Measurements from ENCODE around the gene ULK1.

The ULK1 gene

DNA sequence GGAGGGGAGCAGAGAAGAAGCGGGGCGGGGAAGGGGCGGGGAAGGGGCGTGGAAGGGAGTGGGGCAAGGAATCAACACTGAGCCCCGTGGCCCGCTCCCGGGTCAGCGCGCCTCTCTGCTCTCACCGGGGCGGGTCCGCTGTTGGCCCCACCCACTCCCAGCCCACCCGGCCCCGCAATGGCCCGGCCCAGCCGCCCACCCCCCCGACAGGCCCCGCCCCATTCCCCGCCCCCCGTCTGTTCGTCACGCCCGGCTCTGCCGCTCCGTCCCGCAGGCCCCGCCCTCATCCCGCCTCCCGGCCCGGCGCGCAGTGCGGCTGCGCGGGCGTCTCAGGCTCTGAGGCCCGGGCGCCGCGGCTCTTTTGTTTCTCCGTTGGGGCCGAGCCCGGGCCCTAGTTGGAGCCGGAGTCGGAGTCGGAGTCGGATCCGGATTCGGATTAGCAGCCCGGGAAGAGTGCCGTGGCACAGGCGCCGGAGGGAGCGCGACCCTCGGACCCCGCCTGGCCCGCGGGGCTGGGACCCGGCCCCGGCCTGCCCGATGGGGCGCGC is at the start of gene ULK1:
Gene ULK1 (plus strand): TSS at position 310 of the 548 bp plus-strand sequence. CDS start 380 bp downstream, outside the sequence.
- peak; percentile 90 for DNase-seq (ENCODE audit: low read depth)

DNA sequence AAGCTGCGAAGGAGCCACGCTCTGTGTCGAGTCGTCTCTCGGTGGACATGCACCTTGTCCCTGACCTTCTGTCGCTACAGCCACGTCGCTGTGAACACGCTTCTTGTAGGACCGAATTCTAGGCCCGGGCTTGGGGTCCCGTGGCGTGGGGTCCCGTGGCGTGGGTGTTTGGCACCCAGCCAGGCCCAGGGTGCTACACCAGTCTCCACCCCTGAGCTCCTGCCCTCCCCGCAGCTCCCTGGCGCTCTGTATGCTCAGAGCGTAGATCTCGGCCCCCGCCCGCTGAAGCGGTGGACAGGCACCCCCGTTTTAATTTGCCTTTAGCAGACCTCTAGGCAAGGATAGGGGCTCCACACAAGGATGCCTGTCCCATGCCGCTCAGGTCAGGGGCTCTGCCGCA is 49.8 kb upstream of the ULK1 start:
- no peak for DNase-seq (ENCODE audit: low read depth)

DNA sequence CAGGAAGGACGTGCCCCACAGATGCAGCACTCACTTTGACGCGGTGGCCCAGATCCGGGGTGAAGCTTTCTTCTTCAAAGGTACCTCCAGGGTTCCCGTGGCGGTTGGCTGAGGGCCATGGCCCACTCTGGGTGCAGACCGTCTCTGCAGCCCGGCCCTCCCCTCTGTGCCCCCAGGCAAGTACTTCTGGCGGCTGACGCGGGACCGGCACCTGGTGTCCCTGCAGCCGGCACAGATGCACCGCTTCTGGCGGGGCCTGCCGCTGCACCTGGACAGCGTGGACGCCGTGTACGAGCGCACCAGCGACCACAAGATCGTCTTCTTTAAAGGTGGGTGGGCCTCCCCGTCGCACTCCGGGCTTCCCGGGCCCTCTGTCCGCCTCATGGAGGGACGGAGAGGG is 49.3 kb upstream of the ULK1 start:
- no peak for DNase-seq (ENCODE audit: low read depth)

DNA sequence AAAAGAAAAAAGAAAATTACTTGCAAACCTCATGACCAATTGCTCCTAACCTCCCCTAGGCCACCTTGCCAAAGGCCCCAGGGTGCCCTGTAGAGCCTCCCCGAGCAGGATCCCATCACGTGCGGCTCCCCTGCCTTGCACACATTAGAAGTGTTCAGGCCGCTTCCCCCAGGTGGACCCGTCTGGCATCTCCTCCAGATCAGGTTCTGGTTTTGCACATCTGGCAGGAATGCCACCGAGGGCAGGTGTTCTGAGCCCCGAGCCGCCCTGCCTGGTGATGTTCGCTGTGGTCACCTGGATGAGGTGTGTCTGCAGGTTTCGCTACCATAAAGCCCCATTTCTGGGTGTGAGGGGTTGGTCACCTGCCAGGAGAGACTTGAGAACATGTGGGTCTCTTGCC is 47.0 kb upstream of the ULK1 start:
- DNase-seq (ENCODE audit: low read depth) = no peak

DNA sequence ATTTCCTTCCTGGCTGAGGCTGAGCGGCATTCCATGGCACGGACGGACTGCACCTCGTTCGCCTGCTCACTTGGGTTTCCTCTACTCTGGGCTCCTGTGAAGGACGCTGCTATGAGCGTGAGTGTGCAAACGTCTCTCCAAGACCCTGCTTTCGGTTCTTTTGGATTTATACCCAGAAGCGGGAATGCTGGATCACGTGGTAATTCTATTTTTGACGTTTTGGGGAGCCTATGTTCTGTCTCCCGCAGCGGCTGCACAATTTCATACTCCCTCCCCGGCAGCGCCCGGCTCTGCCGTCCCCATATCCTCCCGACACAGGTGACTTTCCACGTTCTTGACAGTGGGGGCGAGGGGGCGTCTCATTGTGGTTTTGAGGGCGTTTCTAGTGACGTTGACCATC is 45.7 kb upstream of the ULK1 start:
- no peak for DNase-seq (ENCODE audit: low read depth)

DNA sequence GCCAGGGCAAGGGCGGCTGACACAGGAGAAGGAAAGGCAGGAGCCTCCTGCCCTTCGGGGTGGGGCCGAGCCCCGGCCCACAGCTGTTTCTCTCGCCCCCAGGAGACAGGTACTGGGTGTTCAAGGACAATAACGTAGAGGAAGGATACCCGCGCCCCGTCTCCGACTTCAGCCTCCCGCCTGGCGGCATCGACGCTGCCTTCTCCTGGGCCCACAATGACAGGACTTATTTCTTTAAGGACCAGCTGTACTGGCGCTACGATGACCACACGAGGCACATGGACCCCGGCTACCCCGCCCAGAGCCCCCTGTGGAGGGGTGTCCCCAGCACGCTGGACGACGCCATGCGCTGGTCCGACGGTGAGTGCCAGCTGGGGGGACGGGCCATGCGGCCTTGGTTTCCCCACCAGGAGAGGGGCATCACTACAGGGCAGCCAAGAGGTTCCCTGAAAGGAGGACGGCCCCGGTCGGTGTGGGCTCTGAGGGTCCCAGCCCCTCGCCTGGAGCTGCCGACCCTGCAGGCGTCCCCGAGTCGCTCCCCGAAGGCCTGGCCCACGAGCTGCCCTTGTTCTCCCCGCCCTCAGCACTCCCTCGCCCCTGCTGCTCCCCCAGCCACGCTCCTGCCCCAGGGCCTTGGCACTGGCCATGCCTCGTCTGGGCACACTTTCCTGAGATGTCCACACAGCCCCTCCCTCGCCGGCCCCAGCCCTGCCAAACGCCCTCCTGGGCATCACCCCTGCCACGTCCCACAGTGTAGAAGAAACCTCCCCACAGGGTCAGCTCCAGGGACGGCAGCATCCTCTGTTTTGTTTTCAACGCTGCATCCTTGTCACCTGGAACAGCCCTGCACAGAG is 44.5 kb upstream of the ULK1 start:
- no peak for DNase-seq (ENCODE audit: low read depth)

DNA sequence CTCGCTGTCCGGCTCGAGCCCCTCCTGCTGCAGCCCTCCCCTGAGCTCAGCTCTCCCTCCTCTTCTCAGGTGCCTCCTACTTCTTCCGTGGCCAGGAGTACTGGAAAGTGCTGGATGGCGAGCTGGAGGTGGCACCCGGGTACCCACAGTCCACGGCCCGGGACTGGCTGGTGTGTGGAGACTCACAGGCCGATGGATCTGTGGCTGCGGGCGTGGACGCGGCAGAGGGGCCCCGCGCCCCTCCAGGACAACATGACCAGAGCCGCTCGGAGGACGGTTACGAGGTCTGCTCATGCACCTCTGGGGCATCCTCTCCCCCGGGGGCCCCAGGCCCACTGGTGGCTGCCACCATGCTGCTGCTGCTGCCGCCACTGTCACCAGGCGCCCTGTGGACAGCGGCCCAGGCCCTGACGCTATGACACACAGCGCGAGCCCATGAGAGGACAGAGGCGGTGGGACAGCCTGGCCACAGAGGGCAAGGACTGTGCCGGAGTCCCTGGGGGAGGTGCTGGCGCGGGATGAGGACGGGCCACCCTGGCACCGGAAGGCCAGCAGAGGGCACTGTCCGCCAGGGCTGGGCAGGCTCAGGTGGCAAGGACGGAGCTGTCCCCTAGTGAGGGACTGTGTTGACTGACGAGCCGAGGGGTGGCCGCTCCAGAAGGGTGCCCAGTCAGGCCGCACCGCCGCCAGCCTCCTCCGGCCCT is 43.4 kb upstream of the ULK1 start:
- peak; percentile 50 for DNase-seq (ENCODE audit: low read depth)

DNA sequence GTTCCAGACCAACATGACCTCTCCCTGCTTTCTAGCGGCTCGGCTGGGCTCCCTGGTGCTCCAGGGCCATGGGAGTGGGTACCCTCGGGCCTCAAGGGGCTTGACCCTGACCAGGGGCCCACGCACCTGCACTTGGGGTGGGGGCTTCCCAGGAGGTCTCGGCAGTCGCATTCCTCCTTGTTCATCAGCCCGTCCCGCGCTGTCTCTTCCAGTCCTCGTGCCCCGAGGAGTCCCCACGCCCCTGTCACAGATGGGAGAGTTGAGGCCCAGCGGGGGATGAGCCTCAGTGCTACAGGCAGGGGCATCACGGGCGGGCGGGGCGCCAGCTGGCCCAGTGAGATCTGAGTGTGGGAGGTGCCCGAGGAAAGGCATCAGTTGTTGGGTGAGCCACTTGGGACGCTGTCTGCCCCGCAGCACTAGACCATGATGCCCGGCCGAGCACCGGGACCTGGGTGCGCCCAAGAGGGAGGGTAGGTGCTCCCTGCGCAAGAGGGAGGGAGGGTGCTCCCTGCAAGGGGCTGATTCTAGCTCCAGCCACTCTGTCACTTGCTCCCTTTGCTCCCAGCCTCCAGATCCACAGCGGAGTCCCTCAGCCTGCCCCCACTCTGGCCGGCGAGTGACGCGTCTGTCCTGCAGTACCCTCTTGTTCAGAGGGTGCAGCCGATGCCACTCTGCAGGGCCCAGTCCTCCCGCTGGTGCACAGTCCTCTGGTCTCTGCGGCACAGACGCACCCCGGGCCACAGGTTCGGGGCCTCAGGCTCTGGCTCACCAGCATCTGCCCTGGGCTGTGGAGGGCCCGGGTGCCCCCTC is 42.5 kb upstream of the ULK1 start:
- DNase-seq (ENCODE audit: low read depth) = no peak

DNA sequence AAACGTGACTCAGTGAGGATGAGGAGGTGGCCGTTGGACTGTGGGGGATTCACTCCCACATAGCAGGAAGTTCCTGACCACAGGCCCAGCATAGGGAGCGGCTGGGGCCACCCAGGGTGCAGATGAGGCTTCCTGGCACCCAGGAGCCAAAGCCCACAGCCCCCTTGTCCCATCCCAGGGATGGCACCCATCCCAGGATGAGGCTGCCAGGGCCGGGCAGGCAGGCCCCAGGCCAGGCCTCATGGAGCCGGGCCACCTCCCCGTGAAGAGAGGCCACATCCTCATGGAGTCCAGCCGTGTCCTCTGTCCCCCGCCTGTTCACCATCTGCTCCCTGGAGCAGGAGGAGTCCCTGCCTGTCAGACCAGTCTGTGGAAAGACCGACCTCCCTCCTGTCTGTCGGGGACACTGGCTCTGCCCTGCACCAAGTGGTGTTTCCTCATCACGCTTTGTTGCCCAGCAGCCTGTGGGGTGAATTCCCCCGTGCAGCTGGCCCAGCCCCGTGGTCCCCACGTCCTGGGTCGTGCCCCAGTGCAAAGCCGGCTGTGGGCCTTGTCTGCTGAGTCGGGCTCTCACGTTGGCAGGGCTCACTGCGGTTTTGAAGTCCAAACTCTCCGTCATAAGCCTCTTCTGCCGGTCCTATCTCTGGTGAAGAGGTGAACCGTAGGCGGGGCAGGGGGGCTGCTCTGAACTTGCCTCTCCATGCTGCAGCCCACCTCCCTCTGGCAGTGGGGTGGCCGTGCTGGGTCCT is 41.7 kb upstream of the ULK1 start:
- peak; percentile 81 for DNase-seq (ENCODE audit: low read depth)

DNA sequence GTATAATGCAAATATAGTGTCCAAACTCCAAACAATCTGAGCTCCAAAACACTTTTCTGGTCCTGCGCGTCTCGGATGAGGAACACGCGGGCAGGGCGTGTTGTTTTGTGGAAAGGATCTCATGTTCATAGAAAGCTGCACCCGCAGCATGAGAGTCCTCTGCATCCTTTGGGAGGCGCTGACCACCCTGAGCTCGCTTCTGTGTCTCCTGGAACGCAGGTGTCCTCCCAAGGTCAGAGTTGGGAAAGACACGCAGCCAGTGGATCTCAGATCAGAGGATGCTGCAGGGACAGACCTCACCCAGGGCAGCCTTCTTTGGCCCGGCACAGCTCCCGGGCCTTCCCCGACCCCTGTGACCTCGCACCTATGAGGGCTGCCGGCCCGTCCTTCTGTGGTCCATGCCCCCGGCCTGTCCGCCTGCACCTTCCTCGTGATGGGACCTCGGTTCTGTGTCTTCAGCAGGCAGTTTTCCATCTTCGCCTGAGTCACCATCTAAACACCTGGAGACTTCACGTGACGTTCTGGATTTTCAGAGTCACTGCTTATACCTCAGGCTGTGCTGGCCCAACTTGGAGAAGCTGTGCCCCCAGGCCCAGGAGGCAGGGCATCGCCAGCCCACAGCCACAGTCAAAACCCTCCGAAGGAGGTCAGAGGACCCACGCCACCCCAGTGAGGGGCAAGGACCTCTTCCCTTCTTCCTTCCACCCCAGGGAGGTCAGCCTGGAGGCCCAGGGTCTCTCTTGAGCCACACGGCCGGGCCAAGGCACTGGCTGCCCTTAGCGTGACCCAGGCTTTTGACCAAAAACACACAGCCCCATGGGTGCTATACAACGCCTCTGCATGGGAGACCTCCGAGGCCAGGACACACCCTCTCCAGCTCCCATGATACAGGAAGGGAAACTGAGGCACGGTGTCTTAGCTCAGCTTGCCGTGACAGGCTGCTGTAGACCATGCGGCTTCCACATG is 40.3 kb upstream of the ULK1 start:
- DNase-seq (ENCODE audit: low read depth) = no peak

DNA sequence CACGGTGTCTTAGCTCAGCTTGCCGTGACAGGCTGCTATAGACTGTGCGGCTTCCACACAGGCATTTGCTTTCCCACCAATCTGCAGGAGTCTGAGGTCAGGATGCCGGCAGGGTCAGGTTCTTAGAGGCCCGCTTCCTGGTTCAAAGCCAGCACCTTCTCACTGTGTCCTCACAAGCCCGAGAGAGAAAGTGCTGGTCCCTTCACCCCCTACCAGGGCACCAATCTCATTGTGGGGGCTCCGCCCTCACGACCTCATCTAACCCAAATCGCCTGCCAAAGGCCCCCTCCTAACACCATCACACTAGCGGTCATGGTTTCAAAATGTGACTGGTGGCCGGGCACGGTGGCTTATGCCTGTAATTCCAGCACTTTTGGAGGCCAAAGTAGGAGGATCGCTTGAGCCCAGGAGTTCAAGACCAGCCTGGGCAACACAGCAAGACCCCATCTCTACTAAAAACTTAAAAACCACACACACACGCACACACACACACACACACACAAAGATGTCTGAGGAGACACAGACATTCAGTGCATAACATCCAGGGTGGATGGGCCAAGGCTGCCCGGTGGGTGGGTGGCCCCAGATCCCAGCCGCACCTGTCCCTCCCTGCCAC is 39.5 kb upstream of the ULK1 start:
- no peak for DNase-seq (ENCODE audit: low read depth)

DNA sequence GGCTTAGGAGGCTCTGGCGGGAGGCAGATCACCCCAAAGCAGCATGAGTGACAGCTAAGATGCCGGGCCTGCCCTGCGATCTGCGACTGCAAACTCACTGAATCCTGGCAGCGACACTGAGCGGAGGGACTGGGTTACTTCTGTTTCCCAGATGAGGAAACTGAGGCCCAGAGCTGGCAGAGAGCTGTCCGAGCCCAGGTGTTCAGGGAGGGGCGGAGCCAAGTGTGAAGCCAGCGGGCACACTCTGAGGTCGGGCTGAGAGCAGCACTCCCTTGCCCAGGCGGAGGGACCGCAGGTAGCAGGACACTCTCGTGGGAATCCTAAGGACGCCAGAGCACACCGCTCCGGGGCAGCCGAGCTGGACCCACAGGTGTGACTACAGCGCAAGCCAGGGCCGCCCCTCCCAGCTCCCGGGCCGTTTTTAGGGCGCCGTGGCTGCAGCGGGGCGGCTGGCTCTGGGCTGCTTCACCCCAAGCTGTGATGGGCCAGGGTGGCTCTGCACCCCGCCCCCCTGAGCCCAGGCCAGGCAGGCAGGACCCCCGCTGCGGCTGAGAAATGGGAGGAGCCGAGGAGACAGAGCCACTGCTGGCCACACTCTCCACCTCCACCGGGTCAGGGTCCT is 38.8 kb upstream of the ULK1 start:
- no peak for DNase-seq (ENCODE audit: low read depth)

DNA sequence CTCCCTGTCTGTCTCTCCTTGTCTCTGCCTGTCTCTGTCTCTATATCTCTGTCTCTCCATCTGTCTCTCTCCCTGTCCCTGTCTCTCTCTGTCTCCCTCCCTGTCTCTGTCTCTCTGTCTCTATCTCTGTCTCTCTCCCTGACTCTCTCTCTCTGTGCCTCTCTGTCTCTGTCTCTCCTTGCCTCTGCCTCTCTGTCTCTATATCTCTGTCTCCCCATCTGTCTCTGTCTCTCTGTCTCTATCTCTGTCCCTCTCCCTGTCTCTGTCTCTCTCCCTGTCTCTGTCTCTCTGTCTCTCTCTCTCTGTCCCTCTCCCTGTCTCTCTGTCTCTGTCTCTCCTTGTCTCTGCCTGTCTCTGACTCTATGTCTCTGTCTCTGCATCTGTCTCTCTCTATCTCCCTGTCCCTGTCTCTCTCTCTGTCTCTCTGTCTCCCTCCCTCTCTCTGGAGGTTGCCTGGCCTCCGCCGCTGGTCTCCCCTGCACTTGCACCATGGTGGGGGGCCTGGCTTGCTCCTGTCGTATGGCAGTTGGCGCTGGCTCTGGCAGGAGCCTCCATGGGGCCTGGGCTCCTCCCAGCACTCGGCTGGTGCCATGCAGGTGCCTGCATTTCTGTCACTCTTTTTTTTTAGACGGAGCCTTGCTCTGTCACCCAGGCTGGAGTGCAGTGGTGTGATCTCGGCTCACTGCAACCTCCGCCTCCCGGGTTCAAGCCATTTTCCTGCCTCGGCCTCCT is 37.9 kb upstream of the ULK1 start:
- DNase-seq (ENCODE audit: low read depth) = no peak

DNA sequence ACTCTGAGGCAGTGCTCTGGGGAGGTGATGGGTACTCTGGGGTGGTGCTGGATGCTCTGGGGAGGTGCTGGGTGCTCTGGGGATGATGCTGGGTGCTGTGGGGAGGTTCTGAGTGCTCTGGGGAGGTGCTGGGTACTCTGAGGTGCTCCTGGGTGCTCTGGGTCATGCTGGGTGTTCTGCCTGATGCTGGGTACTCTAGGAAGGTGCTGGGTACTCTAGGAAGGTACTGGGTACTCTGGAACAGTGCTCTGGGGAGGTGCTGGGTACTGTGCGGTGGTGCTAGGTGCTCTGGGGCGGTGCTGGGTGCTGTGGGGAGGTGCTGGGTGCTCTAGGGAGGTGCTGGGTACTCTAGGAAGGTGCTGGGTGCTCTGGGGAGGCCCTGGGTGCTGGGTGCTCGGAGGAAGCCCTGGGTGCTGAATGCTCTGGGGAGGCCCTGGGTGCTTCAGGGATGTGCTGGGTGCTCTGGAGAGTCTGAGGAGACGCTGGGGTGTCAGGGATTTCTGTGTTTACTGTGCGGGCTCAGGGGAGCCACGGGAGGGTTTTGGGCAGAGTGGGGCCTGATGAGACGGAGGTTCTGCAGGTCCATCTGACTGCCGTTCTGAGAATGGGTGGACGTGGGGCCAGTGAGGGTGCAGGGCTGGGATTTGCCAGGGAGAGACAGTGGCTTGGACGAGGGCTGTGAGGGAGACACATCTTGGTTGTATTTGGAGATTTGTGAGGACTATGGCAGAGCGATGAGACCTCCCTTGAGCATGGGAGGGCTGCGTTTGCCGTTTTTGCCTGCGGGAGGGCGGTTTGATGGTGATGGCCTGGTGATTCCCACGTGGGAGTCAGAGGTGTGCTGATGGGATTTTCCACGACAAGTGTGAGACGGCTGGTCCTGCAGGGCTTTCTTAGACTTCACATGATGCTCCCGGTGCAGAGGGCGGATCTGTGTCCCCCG is 36.2 kb upstream of the ULK1 start:
- DNase-seq (ENCODE audit: low read depth) = no peak

DNA sequence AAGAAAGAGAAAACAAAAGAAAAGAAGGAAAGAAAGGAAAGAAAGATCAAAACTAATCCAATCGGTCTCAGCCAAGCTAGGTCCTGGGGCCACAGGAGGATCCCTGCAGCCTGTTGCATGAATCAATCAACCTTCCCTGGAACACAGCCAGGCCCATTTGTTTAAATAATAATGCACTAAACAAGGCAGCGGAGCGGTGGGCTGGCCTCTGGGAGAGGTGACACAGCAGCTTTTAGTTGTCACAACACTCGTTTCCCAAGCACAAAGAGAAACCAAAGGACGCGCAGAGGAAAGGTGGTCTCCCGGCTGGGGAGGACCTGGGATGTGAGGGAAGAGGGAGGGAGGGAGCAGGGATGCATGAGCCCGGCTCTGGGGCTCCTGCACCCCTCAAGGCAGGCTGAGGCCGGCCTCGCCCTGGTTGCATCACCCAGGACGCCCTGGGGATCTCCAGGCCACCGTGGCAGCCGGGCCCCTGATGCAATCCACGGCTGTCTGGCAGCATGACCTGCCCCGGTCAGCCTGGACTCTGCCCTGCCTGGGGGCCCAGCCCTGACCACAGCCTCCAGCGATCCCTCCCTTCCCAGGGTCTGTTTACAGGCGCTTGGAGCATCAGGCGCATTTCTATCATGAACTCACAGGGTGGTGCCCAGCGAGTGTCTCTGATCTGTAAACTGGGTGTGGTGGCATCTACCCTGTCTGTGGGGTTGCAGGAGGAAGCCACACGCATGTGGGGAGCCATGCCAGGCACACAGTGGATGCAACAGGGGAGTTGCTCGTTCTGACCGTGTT is 33.8 kb upstream of the ULK1 start:
- DNase-seq (ENCODE audit: low read depth) = peak; percentile 90

DNA sequence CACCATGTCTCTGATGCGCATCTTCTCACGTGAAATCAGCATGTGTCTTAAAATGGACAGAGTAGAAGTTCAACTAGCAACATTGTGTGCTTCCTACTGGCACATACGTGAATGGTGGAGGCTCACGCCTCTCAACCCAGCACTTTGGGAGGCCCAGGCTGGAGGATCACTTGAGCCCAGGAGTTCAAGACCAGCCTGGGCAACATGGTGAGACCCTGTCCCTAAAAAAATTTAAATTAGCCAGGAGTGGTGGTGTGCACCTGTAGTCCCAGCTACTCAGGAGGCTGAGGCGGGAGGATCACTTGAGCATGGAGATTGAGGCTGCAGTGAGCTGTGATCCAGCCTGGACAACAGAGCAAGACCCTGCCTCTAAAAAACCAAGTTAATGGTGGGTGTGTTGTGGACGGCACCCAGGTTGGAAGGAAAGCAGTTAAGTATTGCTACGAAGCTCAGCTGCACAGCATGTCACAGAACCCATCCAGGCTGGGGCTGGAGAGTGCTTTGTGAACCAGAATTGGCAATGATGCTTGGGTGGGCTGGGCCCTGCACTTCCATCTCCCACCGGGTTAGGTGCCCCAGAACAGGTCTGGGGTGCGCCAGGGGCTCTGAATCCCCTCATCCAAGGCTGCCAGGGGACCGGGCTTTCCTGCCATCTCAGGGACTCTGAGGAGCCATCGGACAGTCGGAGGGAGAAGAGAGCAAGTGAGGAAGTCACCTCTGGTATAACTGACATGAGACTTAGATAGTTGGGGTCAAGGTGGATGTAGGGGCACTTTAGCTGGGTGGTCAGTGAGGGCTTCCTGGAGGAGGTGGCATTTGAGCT is 33.0 kb upstream of the ULK1 start:
- DNase-seq (ENCODE audit: low read depth) = no peak

Measured in ELR (cell line).